Measurements from ENCODE around the gene FAM221B. TPM values are rescaled to one million over a fixed set of nuclear protein-coding genes. Genes with fewer than 3 reads are reported as not detected.
A peak's percentile ranks its signal among the peaks of the same experiment; 100 is the strongest.

The FAM221B gene
- polyA plus RNA-seq, 3 donors from 2014 or later, result not detected

- Mint-ChIP-seq H3K9me3 (no peaks in the 10 kb centered on the region), H3K36me3 (no peaks in the 10 kb centered on the region), H3K4me3 (no peak overlapping the region), H3K27ac (no peak overlapping the region), H3K27me3 (ENCODE audit: low read depth in 3 of 3) (peaks cover 0 to 5% (median 1%) of the 10 kb centered on the region in 3 donors), H3K4me1 (peaks cover 12 to 13% of the 10 kb centered on the region in 2 donors)
- no peak for DNase-seq
Measured at GRCh38 chr9:35840881-35841644, 12.5 kb upstream of the FAM221B start.

- H3K4me1 Mint-ChIP-seq, result peaks cover 4 to 6% of the 10 kb centered on the region in 2 donors
- no peak for DNase-seq
- H3K4me3 Mint-ChIP-seq, result no peak overlapping the region
- peaks cover 0 to 10% (median 1%) of the 10 kb centered on the region in 3 donors for H3K27me3 Mint-ChIP-seq (ENCODE audit: low read depth in 3 of 3)
- H3K27ac Mint-ChIP-seq, result no peak overlapping the region
- H3K9me3 Mint-ChIP-seq, result no peaks in the 10 kb centered on the region
- no peaks in the 10 kb centered on the region for H3K36me3 Mint-ChIP-seq
Measured at GRCh38 chr9:35839926-35840325, 11.4 kb upstream of the FAM221B start.

- Mint-ChIP-seq H3K4me1 (no peaks in the 10 kb centered on the region), H3K9me3 (no peaks in the 10 kb centered on the region), H3K4me3 (no peak overlapping the region), H3K36me3 (no peaks in the 10 kb centered on the region), H3K27ac (peak overlapping the region in 1 of 6 donors; percentile 6), H3K27me3 (ENCODE audit: low read depth in 3 of 3) (peaks cover 0 to 7% (median 3%) of the 10 kb centered on the region in 3 donors)
- DNase-seq, result no peak
Measured at GRCh38 chr9:35836595-35836994, 8.1 kb upstream of the FAM221B start.

GRCh38 chr9:35835766-35836165 lies 7.2 kb upstream of the FAM221B start:
- Mint-ChIP-seq H3K27me3 (ENCODE audit: low read depth in 3 of 3) (peaks cover 0 to 7% (median 3%) of the 10 kb centered on the region in 3 donors), H3K9me3 (no peaks in the 10 kb centered on the region), H3K36me3 (no peaks in the 10 kb centered on the region), H3K4me1 (no peaks in the 10 kb centered on the region), H3K4me3 (no peak overlapping the region), H3K27ac (no peak overlapping the region)
- no peak for DNase-seq

- DNase-seq, result no peak
- H3K4me1 Mint-ChIP-seq, result peaks cover 0 to 2% of the 10 kb centered on the region in 2 donors
- no peak overlapping the region for H3K4me3 Mint-ChIP-seq
- H3K9me3 Mint-ChIP-seq, result no peaks in the 10 kb centered on the region
- peaks cover 0 to 7% (median 3%) of the 10 kb centered on the region in 3 donors for H3K27me3 Mint-ChIP-seq (ENCODE audit: low read depth in 3 of 3)
- H3K27ac Mint-ChIP-seq, result no peak overlapping the region
- no peaks in the 10 kb centered on the region for H3K36me3 Mint-ChIP-seq
Measured at GRCh38 chr9:35835216-35835632, 6.7 kb upstream of the FAM221B start.

GRCh38 chr9:35834260-35835215 lies 6.0 kb upstream of the FAM221B start:
- H3K4me1 Mint-ChIP-seq, result peaks cover 4 to 9% of the 10 kb centered on the region in 2 donors
- no peak overlapping the region for H3K27ac Mint-ChIP-seq
- H3K4me3 Mint-ChIP-seq, result no peak overlapping the region
- no peaks in the 10 kb centered on the region for H3K9me3 Mint-ChIP-seq
- no peak for DNase-seq
- no peaks in the 10 kb centered on the region for H3K36me3 Mint-ChIP-seq
- peaks cover 0 to 7% (median 3%) of the 10 kb centered on the region in 3 donors for H3K27me3 Mint-ChIP-seq (ENCODE audit: low read depth in 3 of 3)

GRCh38 chr9:35832814-35833213 lies 4.3 kb upstream of the FAM221B start:
- no peak for DNase-seq
- Mint-ChIP-seq H3K9me3 (no peaks in the 10 kb centered on the region), H3K36me3 (no peaks in the 10 kb centered on the region), H3K27me3 (ENCODE audit: low read depth in 3 of 3) (peaks cover 3 to 8% (median 4%) of the 10 kb centered on the region in 3 donors), H3K27ac (peak overlapping the region in 1 of 6 donors; percentile 38), H3K4me1 (peaks cover 13 to 21% of the 10 kb centered on the region in 2 donors), H3K4me3 (no peak overlapping the region)

GRCh38 chr9:35831040-35831439 lies 2.5 kb upstream of the FAM221B start:
- Mint-ChIP-seq H3K27ac (peak overlapping the region in 1 of 6 donors; percentile 17), H3K27me3 (ENCODE audit: low read depth in 3 of 3) (peaks cover 3 to 8% (median 4%) of the 10 kb centered on the region in 3 donors), H3K9me3 (no peaks in the 10 kb centered on the region), H3K4me1 (peaks cover 13 to 23% of the 10 kb centered on the region in 2 donors), H3K36me3 (no peaks in the 10 kb centered on the region), H3K4me3 (peak overlapping the region in 3 of 5 donors; percentile 15 to 53 (median 49))
- no peak for DNase-seq

- no peak for DNase-seq
- peaks cover 13 to 26% of the 10 kb centered on the region in 2 donors for H3K4me1 Mint-ChIP-seq
- H3K27ac Mint-ChIP-seq, result peak overlapping the region; percentile 13 to 93 (median 85)
- no peaks in the 10 kb centered on the region for H3K9me3 Mint-ChIP-seq
- H3K36me3 Mint-ChIP-seq, result no peaks in the 10 kb centered on the region
- H3K4me3 Mint-ChIP-seq, result peak overlapping the region; percentile 75 to 85 (median 83)
- peaks cover 3 to 4% (median 4%) of the 10 kb centered on the region in 3 donors for H3K27me3 Mint-ChIP-seq (ENCODE audit: low read depth in 3 of 3)
Measured at GRCh38 chr9:35829764-35830096, 1.2 kb upstream of the FAM221B start.

GRCh38 chr9:35829084-35829763 lies 692 bp upstream of the FAM221B start, which contains the start of gene TMEM8B:
TSS of gene TMEM8B (plus strand) at chr9:35829228. CDS start at chr9:35829448, 220 bp downstream.
- H3K4me1 Mint-ChIP-seq, result peaks cover 13 to 26% of the 10 kb centered on the region in 2 donors
- peak within 1 kb of the TSS; percentile 90 to 98 (median 96) for H3K4me3 Mint-ChIP-seq
- DNase-seq, result peak; percentile 85 to 90 (median 89)
- peak within 1 kb of the TSS; percentile 65 to 95 (median 92) for H3K27ac Mint-ChIP-seq
- no peaks in the 10 kb centered on the region for H3K9me3 Mint-ChIP-seq
- no peaks in the 10 kb centered on the region for H3K36me3 Mint-ChIP-seq
- peaks cover 3 to 4% (median 4%) of the 10 kb centered on the region in 3 donors for H3K27me3 Mint-ChIP-seq (ENCODE audit: low read depth in 3 of 3)

- no peaks in the 10 kb centered on the region for H3K9me3 Mint-ChIP-seq
- DNase-seq, result no peak
- H3K4me3 Mint-ChIP-seq, result peak overlapping the region; percentile 43 to 98 (median 90)
- H3K36me3 Mint-ChIP-seq, result no peaks in the 10 kb centered on the region
- peak overlapping the region in 3 of 6 donors; percentile 23 to 83 (median 60) for H3K27ac Mint-ChIP-seq
- H3K4me1 Mint-ChIP-seq, result peaks cover 13 to 26% of the 10 kb centered on the region in 2 donors
- peaks cover 0 to 4% (median 4%) of the 10 kb centered on the region in 3 donors for H3K27me3 Mint-ChIP-seq (ENCODE audit: low read depth in 3 of 3)
Measured at GRCh38 chr9:35827486-35827885, 1.0 kb downstream of the FAM221B start.

- peaks cover 0 to 4% (median 4%) of the 10 kb centered on the region in 3 donors for H3K27me3 Mint-ChIP-seq (ENCODE audit: low read depth in 3 of 3)
Measured at GRCh38 chr9:35826071-35826701, 2.3 kb downstream of the FAM221B start.

GRCh38 chr9:35822926-35823325 lies 5.6 kb downstream of the FAM221B start:
- peaks cover 0 to 6% of the 10 kb centered on the region in 2 donors for H3K4me1 Mint-ChIP-seq
- peaks cover 0 to 1% (median 0%) of the 10 kb centered on the region in 3 donors for H3K27me3 Mint-ChIP-seq (ENCODE audit: low read depth in 3 of 3)
- no peak overlapping the region for H3K27ac Mint-ChIP-seq
- H3K4me3 Mint-ChIP-seq, result no peak overlapping the region
- no peaks in the 10 kb centered on the region for H3K36me3 Mint-ChIP-seq
- DNase-seq, result no peak
- H3K9me3 Mint-ChIP-seq, result no peaks in the 10 kb centered on the region

More at GRCh38 chr9:35826071-35826701, 2.3 kb downstream of the FAM221B start:
- Mint-ChIP-seq H3K36me3 (no peaks in the 10 kb centered on the region), H3K4me1 (peaks cover 13 to 26% of the 10 kb centered on the region in 2 donors), H3K9me3 (no peaks in the 10 kb centered on the region), H3K4me3 (peak overlapping the region in 4 of 5 donors; percentile 14 to 51 (median 32)), H3K27ac (peak overlapping the region in 2 of 6 donors; percentile 5 to 83)
- peak; percentile 45 to 53 (median 49) for DNase-seq

All from immature natural killer cell (primary cell).